HepG2 (cell line): ENCODE data around the gene PCDHGA6.

ENCODE experiments used
- CTCF ChIP-seq: sonication (generic); formaldehyde crosslinking; IDR thresholded peaks from 2 replicates; pipeline ENCODE4 v1.5.0; 2020; ENCODE audit warnings: mild to moderate bottlenecking, missing genetic modification reagents, moderate library complexity
- FOXJ3 ChIP-seq: sonication (generic); formaldehyde crosslinking; IDR thresholded peaks from 2 replicates; pipeline ENCODE4 v1.4.0; 2020; ENCODE audit warnings: missing genetic modification reagents, mild to moderate bottlenecking, borderline replicate concordance
- GABPA ChIP-seq, 2 experiments: IDR thresholded peaks; 2 replicates each; pipeline ENCODE4 v1.6.1; 2011 to 2016; ENCODE audit warnings: low read depth in 2 of 2, low read length in 1 of 2, missing biosample characterization in 1 of 2, missing genetic modification characterization in 1 of 2
- HNF4A ChIP-seq: sonication (generic); formaldehyde crosslinking; IDR thresholded peaks from 2 replicates; pipeline ENCODE4 v1.4.0; 2020; ENCODE audit warnings: missing genetic modification reagents
- HOXA5 ChIP-seq: sonication (generic); formaldehyde crosslinking; IDR thresholded peaks from 2 replicates; pipeline ENCODE4 v1.4.0; 2020; ENCODE audit warnings: missing genetic modification reagents
- JUN ChIP-seq: sonication (generic); formaldehyde crosslinking; IDR thresholded peaks from 2 replicates; pipeline ENCODE4 v1.4.0; 2020; ENCODE audit warnings: mild to moderate bottlenecking, missing genetic modification reagents
- KAT7 ChIP-seq: IDR thresholded peaks from 2 replicates; pipeline ENCODE4 v1.6.1; 2018; ENCODE audit warnings: borderline replicate concordance, missing compliant biosample characterization
- MLLT10 ChIP-seq: sonication (generic); formaldehyde crosslinking; IDR thresholded peaks from 2 replicates; pipeline ENCODE4 v1.4.0; 2020; ENCODE audit warnings: missing genetic modification reagents
- SSRP1 ChIP-seq: IDR thresholded peaks from 2 replicates; pipeline ENCODE4 v1.6.1; 2016; ENCODE audit warnings: control low read depth
- ZFP41 ChIP-seq: sonication (generic); formaldehyde crosslinking; IDR thresholded peaks from 2 replicates; pipeline ENCODE4 v1.4.0; 2020; ENCODE audit warnings: mild to moderate bottlenecking, missing genetic modification reagents, borderline replicate concordance
- ZKSCAN1 ChIP-seq: fragments of 150-350 bp; IDR thresholded peaks from 2 replicates; pipeline ENCODE4 v1.6.1; 2014; ENCODE audit warnings: low read length
- ZNF646 ChIP-seq: sonication (generic); formaldehyde crosslinking; IDR thresholded peaks from 2 replicates; pipeline ENCODE4 v1.9.0; 2021; ENCODE audit warnings: mild to moderate bottlenecking, missing genetic modification reagents
- TF ChIP-seq, protein P1 (sequence below), 2 experiments: sonication (generic) in 1 of 2; formaldehyde crosslinking in 1 of 2; IDR thresholded peaks; 2 replicates each; pipeline versions ENCODE4 v1.5.1 to v1.6.1; 2011 to 2020; ENCODE audit warnings: borderline replicate concordance in 1 of 2, low read depth in 1 of 2, low read length in 1 of 2, mild to moderate bottlenecking in 1 of 2, missing genetic modification reagents in 1 of 2, moderate library complexity in 1 of 2
- TF ChIP-seq, protein P2 (sequence below): sonication (generic); formaldehyde crosslinking; conservative IDR thresholded peaks from 2 replicates; pipeline ENCODE4 v1.4.0; 2020; ENCODE audit warnings: missing genetic modification reagents

DNA sequence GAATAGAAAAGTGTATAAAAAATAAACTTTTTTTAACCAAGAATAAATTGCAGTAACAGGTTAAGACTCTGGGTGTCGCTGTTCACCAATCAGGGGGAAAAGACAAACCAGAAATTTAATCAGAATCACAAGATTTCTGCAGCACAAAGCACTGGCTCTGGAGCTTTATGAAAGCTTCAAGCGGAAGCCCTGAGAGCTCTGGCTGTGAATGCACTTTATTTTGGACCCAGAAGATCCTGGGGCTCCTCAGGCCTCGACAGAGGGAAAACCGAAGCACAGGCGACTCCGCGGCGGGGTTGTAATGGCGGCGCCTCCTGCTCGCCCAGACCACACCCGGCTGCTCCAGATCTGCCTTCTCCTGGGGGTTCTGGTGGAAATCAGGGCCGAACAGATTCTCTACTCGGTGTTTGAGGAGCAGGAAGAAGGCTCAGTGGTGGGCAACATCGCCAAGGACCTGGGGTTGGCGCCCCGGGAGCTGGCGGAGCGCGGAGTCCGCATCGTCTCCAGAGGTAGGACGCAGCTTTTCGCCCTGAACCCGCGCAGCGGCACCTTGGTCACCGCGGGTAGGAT is 18.7 kb upstream of the PCDHGA6 start, which contains the start of gene PCDHGA4:
- TF ChIP-seq ZKSCAN1: no peak
- no peak for TF ChIP-seq JUN (CRISPR knock-in tag)
- TF ChIP-seq FOXJ3 (CRISPR knock-in tag): no peak
- peak; percentile 21 for TF ChIP-seq CTCF (CRISPR knock-in tag)
- no peak for TF ChIP-seq MLLT10 (CRISPR knock-in tag)
- TF ChIP-seq HOXA5 (CRISPR knock-in tag): no peak
- no peak for TF ChIP-seq HNF4A (CRISPR knock-in tag)
- TF ChIP-seq, protein P1, sequence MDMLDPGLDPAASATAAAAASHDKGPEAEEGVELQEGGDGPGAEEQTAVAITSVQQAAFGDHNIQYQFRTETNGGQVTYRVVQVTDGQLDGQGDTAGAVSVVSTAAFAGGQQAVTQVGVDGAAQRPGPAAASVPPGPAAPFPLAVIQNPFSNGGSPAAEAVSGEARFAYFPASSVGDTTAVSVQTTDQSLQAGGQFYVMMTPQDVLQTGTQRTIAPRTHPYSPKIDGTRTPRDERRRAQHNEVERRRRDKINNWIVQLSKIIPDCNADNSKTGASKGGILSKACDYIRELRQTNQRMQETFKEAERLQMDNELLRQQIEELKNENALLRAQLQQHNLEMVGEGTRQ (IDR thresholded peaks at IDR 0.05; ENCODE audit: low read depth, low read length): no peak
- TF ChIP-seq, protein P1 (CRISPR knock-in tag; IDR thresholded peaks at IDR 0.05; ENCODE audit: borderline replicate concordance): no peak
- TF ChIP-seq ZNF646: no peak
- TF ChIP-seq KAT7 (CRISPR knock-in tag): no peak
- TF ChIP-seq ZFP41: no peak
- TF ChIP-seq, protein P2, sequence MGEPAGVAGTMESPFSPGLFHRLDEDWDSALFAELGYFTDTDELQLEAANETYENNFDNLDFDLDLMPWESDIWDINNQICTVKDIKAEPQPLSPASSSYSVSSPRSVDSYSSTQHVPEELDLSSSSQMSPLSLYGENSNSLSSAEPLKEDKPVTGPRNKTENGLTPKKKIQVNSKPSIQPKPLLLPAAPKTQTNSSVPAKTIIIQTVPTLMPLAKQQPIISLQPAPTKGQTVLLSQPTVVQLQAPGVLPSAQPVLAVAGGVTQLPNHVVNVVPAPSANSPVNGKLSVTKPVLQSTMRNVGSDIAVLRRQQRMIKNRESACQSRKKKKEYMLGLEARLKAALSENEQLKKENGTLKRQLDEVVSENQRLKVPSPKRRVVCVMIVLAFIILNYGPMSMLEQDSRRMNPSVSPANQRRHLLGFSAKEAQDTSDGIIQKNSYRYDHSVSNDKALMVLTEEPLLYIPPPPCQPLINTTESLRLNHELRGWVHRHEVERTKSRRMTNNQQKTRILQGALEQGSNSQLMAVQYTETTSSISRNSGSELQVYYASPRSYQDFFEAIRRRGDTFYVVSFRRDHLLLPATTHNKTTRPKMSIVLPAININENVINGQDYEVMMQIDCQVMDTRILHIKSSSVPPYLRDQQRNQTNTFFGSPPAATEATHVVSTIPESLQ (CRISPR knock-in tag): no peak
- TF ChIP-seq GABPA (IDR thresholded peaks at IDR 0.05; ENCODE audit: low read depth, low read length): no peak
- no peak for TF ChIP-seq GABPA (CRISPR knock-in tag; IDR thresholded peaks at IDR 0.05; ENCODE audit: low read depth)
- TF ChIP-seq SSRP1 (CRISPR knock-in tag): no peak
